CMK (cell line): Measurements from ENCODE around the gene PTPN12.
A peak's percentile ranks its signal among the peaks of the same experiment; 100 is the strongest.
"Not testable (repeated sequence)": the region's sequence is repeated elsewhere in the genome, so short reads cannot be mapped to it uniquely, and the experiment has no call there.

Experiments
- DNase-seq: peaks from one replicate; pipeline ENCODE4 v3.0.0-alpha.2; 2010; ENCODE audit warnings: low read depth

Gene PTPN12

DNA sequence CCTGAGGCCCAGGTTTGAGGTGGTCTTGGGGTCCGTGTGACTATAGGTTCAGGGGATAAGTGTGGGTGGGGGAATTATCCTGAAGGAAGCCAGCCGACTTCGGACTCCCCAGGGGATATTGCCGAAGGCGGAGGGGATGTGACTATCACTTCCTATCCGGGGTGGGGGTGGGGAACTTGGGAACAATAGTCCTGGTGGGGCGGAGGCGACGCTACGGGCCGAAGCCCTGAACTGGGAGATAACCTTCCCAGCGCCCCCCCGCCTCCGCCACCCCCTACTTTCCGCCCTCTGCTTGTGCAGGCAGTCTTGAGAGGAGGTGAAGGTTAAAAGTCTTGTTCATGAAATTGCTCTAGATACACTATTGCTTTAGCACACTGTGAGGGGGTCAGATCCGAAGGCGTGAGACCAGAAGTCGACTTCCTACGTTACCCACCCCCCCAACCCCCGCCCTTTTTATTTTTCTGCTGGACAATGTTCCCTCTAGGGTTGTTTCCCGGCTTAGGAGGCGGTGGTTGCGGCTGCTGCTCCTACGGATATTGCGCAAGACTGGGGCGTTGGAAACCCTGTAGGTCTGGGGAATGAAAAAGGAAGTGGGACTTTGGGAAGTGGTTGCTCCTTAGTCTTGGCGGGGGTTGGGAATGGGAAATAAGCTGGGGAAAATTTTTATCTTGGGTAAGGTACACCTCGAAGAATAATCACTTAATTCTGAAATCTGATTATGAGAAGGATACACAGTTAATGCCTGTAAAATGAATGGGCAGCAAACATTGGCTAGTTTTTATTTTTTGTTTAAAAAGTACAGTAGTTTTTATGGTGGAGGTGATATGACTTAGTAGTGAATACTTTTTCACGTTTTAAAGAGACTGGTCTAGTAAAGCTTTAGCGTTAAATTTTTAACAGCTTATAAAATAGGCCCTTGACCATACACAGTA, 1.5 kb downstream of the PTPN12 start:
- peak; percentile 60 for DNase-seq

DNA sequence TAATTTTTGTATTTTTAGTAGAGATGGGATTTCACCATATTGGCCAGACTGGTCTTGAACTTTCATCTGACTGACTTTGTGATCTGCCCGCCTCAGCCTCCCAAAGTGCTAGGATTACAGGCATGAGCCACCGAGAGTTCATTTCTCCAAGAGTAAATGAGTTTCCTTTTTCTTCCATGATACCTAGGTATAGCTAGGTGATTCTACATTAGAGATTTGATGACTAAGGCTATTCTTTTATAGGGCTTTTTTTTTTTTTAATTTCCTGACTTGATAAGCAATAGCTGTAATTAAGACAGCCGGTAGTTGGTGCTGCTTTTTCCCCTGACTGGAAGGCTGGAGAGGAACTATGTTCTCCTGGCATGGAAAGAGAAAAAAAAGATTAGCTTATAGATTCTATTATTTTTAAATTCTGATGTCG, 3.3 kb downstream of the PTPN12 start:
- no peak for DNase-seq

- not testable (repeated sequence) for DNase-seq
These were observed 3.9 kb downstream of the PTPN12 start for GRCh38 chr7:77540993-77541392.

DNA sequence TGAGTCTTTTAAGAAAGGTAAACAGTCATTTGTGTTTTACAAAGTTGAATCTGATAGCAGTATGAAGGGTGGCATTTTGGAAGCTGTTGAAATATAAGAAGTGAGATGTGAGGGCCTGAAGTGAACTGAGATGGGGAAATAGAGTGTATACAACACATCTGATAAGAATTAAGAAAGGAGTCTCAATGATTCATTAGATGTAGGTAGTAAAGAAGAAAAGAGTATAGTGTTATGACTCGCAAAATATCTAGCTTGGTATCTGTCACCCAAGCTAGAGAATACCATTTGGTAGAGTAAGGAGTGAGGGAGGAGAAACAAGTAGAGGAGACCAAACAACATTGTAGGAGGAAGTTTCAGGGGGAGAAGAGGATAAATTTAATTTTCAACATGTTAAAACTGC, 5.3 kb downstream of the PTPN12 start:
- DNase-seq = no peak

DNA sequence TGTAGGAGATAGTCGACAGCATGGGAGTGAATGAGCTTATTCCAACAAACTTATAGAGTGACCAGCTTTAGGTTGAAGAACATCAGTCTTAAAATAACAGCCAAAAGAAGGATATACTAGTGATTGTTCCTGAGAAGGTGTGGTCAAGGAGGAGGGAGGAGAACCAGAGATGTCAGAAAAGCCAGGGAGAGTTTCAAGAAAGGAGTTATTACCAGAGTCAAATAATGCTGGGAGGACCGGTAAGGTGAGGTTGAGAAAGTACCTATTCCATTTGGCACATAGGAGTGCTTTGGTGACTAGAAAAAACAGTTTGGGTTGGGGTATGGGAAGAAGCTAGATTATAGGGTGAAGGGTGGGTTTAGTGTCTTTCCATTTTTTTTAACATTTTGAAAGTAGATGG, 5.8 kb downstream of the PTPN12 start:
- no peak for DNase-seq

GRCh38 chr7:77543910-77544309, 6.8 kb downstream of the PTPN12 start:
- no peak for DNase-seq

GRCh38 chr7:77544518-77544917, 7.4 kb downstream of the PTPN12 start:
- DNase-seq = no peak

DNA sequence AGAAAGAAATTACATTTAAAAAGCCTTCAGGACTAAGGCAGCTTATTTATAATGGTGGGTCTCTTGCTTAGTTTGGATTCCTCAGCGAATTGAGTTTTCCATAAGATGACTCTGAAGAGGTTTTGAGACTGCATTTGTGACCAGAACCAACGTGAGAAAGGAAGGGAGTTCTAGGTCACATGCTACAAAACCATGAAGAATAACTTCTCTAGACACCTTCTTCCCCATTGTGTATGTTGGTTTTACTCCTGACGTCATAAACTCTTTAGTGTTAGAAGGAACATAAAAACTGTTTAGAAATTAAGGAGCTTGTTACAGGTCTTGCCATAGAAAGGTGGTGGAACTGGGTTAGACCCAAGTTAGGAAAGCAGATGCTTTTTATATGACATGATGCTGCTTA, 11.1 kb downstream of the PTPN12 start:
- no peak for DNase-seq

GRCh38 chr7:77549106-77549870, 12.2 kb downstream of the PTPN12 start:
- DNase-seq = no peak

DNA sequence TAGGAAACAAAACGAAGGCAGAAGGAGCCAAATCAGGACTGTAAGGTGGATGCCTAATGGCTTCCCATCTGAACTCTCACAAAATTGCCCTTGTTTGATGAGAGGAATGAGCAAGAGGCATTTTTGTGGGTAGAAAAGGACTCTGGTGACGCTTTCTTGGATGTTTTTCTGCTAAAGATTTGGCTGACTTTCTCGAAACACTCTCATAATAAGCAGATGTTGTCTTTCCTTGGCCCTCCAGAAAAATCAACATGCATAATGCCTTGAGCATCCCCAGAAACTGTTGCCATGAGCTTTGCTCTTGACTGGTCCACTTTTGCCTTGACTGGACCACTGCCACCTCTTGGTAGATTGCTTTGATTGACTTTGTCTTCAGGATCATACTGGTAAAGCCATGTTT, 13.5 kb downstream of the PTPN12 start:
- DNase-seq = no peak

DNA sequence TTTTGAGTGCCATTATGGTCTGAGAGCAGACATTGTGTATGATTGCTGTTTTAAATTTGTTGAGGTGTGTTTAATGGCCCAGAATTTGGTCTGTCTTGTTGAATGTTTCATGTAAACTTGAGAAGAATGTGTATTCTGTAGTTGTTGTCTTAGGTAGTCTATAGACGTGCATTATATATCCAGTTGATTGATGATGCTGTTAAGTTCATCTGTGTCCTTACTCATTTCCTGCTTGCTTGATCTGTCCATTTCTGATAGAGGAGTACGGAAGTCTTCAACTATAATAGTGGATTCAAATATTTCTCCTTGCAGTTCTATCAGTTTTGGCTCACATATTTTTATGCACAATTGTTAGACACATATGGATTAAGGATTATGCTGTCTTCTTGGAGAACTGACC, 16.0 kb downstream of the PTPN12 start:
- DNase-seq = no peak

DNA sequence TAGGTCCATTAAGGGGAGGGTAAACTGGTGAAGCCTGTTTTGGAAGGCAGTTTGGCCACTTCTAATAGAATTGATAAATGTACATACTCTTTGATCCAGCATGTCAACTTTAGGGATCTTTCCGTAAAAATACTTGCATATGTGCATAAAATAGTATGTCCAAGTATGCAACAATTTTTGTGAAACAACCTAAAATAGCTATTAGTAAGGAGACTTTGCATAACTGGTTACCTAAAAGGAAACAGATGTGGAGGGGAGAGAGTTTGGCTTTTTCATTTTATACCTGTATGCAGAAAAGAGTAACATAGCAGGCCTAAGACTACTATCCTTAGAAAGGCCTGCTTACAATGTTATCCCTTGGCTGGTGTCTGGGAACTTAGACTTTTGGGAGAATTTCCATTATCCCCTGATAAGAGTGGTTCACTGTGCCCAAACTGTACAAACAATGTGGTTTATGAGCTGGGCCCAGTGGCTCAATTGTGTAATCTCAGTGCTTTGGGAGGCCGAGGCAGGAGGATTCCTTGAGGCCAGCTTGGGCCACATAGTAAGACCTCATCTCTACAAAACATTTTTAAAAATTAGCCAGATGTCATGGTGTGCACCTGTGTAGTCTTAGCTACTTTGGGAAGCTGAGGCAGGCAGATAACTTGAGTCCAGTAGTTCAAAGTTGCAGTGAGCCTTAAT, 21.3 kb downstream of the PTPN12 start:
- no peak for DNase-seq

- DNase-seq = no peak
These were observed 24.3 kb downstream of the PTPN12 start for GRCh38 chr7:77561352-77561751.

- DNase-seq = no peak
These were observed 26.2 kb downstream of the PTPN12 start for GRCh38 chr7:77563275-77563674.

DNA sequence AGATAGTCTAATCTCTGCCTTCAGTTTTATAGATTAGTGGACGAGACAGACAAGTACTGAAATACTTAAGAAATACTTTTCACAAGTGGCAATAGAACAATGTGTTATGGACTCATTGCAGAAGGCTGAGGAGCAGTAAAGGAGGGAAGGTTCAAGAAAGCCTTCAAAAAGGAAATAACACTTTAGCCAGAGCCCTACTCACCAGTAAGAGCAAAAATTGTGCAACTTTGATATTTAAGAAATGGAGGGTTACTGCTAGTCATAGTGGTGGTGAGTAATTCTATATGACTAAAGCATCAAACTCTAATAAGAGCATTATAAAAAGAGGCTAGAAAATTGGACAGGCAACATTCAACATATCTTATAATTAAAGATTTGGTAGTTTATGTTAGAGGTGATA, 28.8 kb downstream of the PTPN12 start:
- DNase-seq = no peak

DNA sequence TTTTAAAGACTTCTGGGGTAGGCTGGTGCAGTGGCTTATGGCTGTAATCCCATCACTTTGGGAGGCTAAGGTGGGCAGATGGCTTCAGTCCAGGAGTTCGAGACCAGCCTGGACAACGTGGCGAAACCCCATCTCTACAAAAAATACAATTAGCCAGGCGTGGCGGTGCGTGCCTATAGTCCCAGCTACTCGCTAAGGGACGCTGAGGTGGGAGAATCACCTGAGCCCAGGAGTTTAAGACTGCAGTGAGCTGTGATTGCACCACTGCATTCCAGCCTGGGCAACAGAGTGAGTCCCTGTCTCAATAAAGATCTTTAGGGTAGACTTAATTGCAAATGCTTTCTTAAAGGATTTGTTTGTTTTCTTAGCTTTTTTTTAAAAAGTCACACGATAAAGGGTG, 29.3 kb downstream of the PTPN12 start:
- no peak for DNase-seq

- no peak for DNase-seq
These were observed 32.6 kb downstream of the PTPN12 start for GRCh38 chr7:77569514-77570232.

- DNase-seq = peak; percentile 4
These were observed 33.4 kb downstream of the PTPN12 start for GRCh38 chr7:77570330-77571011.

DNA sequence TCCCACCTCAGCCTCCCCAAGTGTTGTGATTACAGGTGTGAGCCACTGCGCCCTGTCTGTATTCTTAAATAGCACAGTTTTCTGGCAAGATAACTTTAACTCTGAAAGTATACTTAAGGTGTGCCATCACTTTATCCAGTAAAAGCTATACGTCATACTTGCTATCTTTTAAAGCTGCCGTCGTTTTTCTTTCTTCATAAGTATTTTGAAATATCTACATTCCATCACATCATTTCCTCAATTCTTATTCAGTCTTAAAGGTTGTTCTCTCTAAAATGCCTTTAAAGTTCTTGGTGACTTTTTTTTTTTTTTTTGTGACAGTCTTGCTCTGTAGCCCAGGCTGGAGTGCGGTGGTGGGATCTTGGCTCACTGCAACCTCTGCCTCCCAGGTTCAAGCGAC, 34.7 kb downstream of the PTPN12 start:
- no peak for DNase-seq

DNA sequence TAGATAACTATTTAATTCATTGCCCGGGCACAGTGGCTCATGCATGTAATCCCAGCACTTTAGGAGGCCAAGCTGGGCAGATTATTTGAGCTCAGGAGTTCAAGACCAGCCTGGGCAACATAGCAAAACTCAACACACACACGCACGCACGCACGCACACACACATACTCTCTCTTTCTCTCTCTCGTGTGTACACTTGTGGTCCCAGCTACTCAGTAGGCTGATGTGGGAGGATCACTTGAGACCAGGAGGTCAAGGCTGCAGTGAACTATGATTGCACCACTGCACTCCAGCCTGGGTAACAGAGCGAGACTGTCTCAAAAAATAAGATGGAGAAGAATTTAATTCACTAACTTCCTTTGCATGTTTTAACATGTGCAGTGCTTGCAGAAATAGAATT, 38.1 kb downstream of the PTPN12 start:
- DNase-seq = no peak

- DNase-seq = no peak
These were observed 39.8 kb downstream of the PTPN12 start for GRCh38 chr7:77576856-77577255.
